PC-9 (cell line): Measurements from ENCODE around the gene GNA12.

Source experiments
- EZH2 ChIP-seq: fragments of 200-600 bp; sonication (generic); IDR thresholded peaks from 2 replicates; pipeline ENCODE4 v1.8.0; 2017; ENCODE audit warnings: antibody characterized with exemption, low read depth
- TF ChIP-seq, protein P1 (sequence below): fragments of 200-600 bp; sonication (generic); conservative IDR thresholded peaks from 2 replicates; pipeline ENCODE4 v1.6.1; 2017; ENCODE audit warnings: mixed run types, antibody characterized with exemption, mild to moderate bottlenecking, moderate library complexity

DNA sequence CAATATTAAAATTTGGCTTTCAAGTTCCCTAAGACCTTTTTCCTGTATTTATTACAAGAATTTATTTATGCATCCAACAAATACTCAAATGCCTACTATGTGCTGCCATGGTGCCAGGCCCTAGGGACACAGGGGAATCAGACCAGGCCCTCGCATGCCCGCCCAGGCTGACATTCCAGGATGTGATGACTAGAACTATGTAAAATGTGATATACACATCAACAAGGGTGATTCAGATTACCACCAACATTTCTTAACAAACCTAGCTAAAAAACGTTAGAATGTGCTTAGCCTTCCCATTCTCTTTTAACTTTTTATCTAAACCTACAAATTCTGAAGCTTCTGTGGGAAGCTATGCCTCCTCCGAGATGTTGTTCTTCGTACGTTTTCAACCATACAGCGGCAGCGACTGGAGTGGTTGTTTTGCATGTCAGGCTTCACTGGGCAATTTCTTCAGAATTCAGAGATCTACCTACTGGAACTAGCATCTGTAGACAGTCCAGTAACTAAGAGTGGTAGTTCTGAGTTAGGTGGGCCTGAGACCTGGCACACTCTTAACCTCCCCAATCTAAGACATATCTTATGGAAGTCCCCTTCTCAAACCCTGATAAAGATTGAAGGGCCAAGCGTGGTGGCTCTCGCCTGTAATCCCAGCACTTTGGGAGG lies 22.1 kb downstream of the GNA12 start:
- TF ChIP-seq EZH2 = no peak
- TF ChIP-seq, protein P1, sequence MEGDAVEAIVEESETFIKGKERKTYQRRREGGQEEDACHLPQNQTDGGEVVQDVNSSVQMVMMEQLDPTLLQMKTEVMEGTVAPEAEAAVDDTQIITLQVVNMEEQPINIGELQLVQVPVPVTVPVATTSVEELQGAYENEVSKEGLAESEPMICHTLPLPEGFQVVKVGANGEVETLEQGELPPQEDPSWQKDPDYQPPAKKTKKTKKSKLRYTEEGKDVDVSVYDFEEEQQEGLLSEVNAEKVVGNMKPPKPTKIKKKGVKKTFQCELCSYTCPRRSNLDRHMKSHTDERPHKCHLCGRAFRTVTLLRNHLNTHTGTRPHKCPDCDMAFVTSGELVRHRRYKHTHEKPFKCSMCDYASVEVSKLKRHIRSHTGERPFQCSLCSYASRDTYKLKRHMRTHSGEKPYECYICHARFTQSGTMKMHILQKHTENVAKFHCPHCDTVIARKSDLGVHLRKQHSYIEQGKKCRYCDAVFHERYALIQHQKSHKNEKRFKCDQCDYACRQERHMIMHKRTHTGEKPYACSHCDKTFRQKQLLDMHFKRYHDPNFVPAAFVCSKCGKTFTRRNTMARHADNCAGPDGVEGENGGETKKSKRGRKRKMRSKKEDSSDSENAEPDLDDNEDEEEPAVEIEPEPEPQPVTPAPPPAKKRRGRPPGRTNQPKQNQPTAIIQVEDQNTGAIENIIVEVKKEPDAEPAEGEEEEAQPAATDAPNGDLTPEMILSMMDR = no peak
